Type B pancreatic cell (in vitro differentiated cells): Measurements from ENCODE around the gene GPN1. TPM values are rescaled to one million over a fixed set of nuclear protein-coding genes. Genes with fewer than 3 reads are reported as not detected.
A peak's percentile ranks its signal among the peaks of the same experiment; 100 is the strongest.

Source experiments
- DNase-seq: peaks from one replicate; pipeline ENCODE4 v3.0.0; 2021; ENCODE audit warnings: mixed read lengths; ENCODE audit not compliant: unreplicated experiment; ENCODE audit errors: extremely low spot score
- H3K27ac Mint-ChIP-seq: 2 replicates; pipeline ENCODE4 v1.8.0; 2021; ENCODE audit warnings: mild to moderate bottlenecking, mixed read lengths
- H3K27me3 Mint-ChIP-seq: 2 replicates; pipeline ENCODE4 v1.8.0; 2021; ENCODE audit warnings: mixed read lengths
- H3K36me3 Mint-ChIP-seq: 2 replicates; pipeline ENCODE4 v1.8.0; 2021; ENCODE audit warnings: mixed read lengths
- H3K4me1 Mint-ChIP-seq: one replicate; pipeline ENCODE4 v1.8.0; 2021; ENCODE audit warnings: mixed read lengths; ENCODE audit not compliant: unreplicated experiment
- H3K4me3 Mint-ChIP-seq: 2 replicates; pipeline ENCODE4 v1.8.0; 2021; ENCODE audit warnings: mild to moderate bottlenecking, mixed read lengths
- H3K9me3 Mint-ChIP-seq: 2 replicates; pipeline ENCODE4 v1.8.0; 2021; ENCODE audit warnings: mixed read lengths
- CTCF ChIP-seq: fragments of 200-600 bp; sonication (generic); conservative IDR thresholded peaks from 2 replicates; pipeline ENCODE4 v1.5.0; 2021; ENCODE audit warnings: antibody characterized with exemption, mild to moderate bottlenecking
- total RNA-seq: library from RNA; stranded (reverse); gene quantifications from 2 replicates; pipeline ENCODE4 v1.2.1, GENCODE V29; 2021; ENCODE audit warnings: low replicate concordance

The GPN1 gene
- total RNA-seq, 1 donor from 2014 or later: 39.0 TPM

GRCh38 chr2:27655155-27655951 lies 26.5 kb downstream of the GPN1 start:
- H3K4me3 Mint-ChIP-seq: no peak overlapping the region
- H3K27ac Mint-ChIP-seq: no peak overlapping the region
- no peaks in the 10 kb centered on the region for H3K9me3 Mint-ChIP-seq
- H3K27me3 Mint-ChIP-seq: no peaks in the 10 kb centered on the region
- peaks cover 29% of the 10 kb centered on the region for H3K36me3 Mint-ChIP-seq
- no peaks in the 10 kb centered on the region for H3K4me1 Mint-ChIP-seq
- TF ChIP-seq CTCF: no peak
- no peak for DNase-seq

GRCh38 chr2:27661371-27661770 lies 32.5 kb downstream of the GPN1 start:
- H3K27me3 Mint-ChIP-seq: no peaks in the 10 kb centered on the region
- H3K36me3 Mint-ChIP-seq: peaks cover 14% of the 10 kb centered on the region
- no peak for DNase-seq
- H3K27ac Mint-ChIP-seq: no peak overlapping the region
- H3K9me3 Mint-ChIP-seq: no peaks in the 10 kb centered on the region
- H3K4me1 Mint-ChIP-seq: peaks cover 16% of the 10 kb centered on the region
- H3K4me3 Mint-ChIP-seq: peak overlapping the region; percentile 100
- no peak for TF ChIP-seq CTCF

GRCh38 chr2:27663285-27664153 lies 34.7 kb downstream of the GPN1 start, which contains the start of the genes SLC4A1AP and SUPT7L:
Gene SLC4A1AP (plus strand): TSS chr2:27663889. CDS start chr2:27663915, 26 bp downstream.
Gene SUPT7L (minus strand): TSS chr2:27663614. CDS start chr2:27662192, 1,422 bp downstream.
- TF ChIP-seq CTCF: no peak
- no peaks in the 10 kb centered on the region for H3K9me3 Mint-ChIP-seq
- peak; percentile 78 for DNase-seq
- no peaks in the 10 kb centered on the region for H3K27me3 Mint-ChIP-seq
- H3K27ac Mint-ChIP-seq: peak within 1 kb of the TSS; percentile 99
- H3K4me3 Mint-ChIP-seq: peak within 1 kb of the TSS; percentile 100
- peaks cover 16% of the 10 kb centered on the region for H3K4me1 Mint-ChIP-seq
- H3K36me3 Mint-ChIP-seq: peaks cover 11% of the 10 kb centered on the region

GRCh38 chr2:27664154-27664574 lies 35.3 kb downstream of the GPN1 start:
- DNase-seq: no peak
- peaks cover 16% of the 10 kb centered on the region for H3K4me1 Mint-ChIP-seq
- H3K36me3 Mint-ChIP-seq: peaks cover 11% of the 10 kb centered on the region
- no peaks in the 10 kb centered on the region for H3K9me3 Mint-ChIP-seq
- H3K27me3 Mint-ChIP-seq: no peaks in the 10 kb centered on the region
- TF ChIP-seq CTCF: no peak
- peak overlapping the region; percentile 100 for H3K4me3 Mint-ChIP-seq
- peak overlapping the region; percentile 99 for H3K27ac Mint-ChIP-seq

- H3K4me3 Mint-ChIP-seq: peak overlapping the region; percentile 100
- TF ChIP-seq CTCF: no peak
- H3K9me3 Mint-ChIP-seq: no peaks in the 10 kb centered on the region
- DNase-seq: no peak
- peaks cover 16% of the 10 kb centered on the region for H3K4me1 Mint-ChIP-seq
- H3K27ac Mint-ChIP-seq: peak overlapping the region; percentile 18
- H3K36me3 Mint-ChIP-seq: peaks cover 6% of the 10 kb centered on the region
- H3K27me3 Mint-ChIP-seq: no peaks in the 10 kb centered on the region
These were observed 35.9 kb downstream of the GPN1 start for GRCh38 chr2:27664622-27665363.
